Measurements from ENCODE around the gene CDK5R1.

Gene CDK5R1

DNA sequence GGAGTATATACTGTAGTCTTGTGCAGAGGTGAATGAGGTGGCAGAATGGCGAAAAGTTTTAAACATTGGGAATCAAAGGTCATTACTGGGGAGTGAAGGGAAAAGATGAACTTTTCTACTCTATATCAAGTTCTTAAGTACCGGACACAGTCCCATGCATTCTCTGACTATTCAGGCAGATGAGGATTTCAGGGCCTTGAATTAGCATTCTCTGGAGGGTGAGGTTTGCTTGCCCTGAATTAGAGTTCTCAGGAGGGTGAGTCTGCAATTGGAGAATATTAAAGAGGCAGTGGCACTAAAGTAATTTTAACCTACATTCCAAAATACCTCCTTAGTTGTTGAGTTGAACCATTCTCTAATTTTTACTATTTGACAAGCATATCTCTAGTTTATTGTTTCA lies 33.4 kb upstream of the CDK5R1 start:
- Histone ChIP-seq H3K27me3 (ENCODE audit: insufficient read depth, low read depth) (no peaks in the 10 kb centered on the region), H3K4me3 (IDR thresholded peaks at IDR 0.05; ENCODE audit: insufficient read depth, low read depth, low read length) (no peak overlapping the region), H3K36me3 (ENCODE audit: insufficient read depth) (peaks cover 69% of the 10 kb centered on the region; the same call in 1 of the 2 replicates), H2AFZ (ENCODE audit: low read depth) (no peak overlapping the region), H4K20me1 (ENCODE audit: insufficient read depth) (peaks cover 23% of the 10 kb centered on the region), H3K4me2 (no peak overlapping the region), H3K4me1 (ENCODE audit: low read depth, poor library complexity, severe bottlenecking) (peaks cover 37% of the 10 kb centered on the region), H3K79me2 (ENCODE audit: insufficient read depth, low read depth) (peaks cover 98% of the 10 kb centered on the region), H3K27ac (no peak overlapping the region), H3K9ac (no peak overlapping the region)
- TF ChIP-seq, protein P1, sequence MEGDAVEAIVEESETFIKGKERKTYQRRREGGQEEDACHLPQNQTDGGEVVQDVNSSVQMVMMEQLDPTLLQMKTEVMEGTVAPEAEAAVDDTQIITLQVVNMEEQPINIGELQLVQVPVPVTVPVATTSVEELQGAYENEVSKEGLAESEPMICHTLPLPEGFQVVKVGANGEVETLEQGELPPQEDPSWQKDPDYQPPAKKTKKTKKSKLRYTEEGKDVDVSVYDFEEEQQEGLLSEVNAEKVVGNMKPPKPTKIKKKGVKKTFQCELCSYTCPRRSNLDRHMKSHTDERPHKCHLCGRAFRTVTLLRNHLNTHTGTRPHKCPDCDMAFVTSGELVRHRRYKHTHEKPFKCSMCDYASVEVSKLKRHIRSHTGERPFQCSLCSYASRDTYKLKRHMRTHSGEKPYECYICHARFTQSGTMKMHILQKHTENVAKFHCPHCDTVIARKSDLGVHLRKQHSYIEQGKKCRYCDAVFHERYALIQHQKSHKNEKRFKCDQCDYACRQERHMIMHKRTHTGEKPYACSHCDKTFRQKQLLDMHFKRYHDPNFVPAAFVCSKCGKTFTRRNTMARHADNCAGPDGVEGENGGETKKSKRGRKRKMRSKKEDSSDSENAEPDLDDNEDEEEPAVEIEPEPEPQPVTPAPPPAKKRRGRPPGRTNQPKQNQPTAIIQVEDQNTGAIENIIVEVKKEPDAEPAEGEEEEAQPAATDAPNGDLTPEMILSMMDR (conservative IDR thresholded peaks at IDR 0.05; ENCODE audit: low read depth, low read length) = no peak

DNA sequence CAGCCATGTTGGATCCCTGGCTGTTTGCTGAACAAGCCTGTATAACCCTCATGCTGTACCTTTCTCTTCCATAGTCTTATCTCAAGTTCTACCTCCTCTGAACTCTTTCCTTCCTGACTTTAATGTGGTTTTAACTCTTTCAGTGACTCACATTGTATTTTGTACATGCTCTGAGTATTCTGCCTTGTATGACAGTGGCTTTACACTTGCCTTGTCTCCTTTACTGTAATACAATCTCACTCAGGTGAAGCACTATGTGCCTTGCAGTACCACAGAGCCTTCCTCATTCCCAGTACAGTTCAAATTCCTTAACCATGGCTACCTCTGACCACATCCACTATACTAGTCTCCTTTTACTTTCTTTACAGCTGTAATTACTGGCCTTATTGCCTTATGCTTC lies 28.4 kb upstream of the CDK5R1 start:
- no peak overlapping the region for H3K27ac ChIP-seq
- peaks cover 58% of the 10 kb centered on the region; the same call in 1 of the 2 replicates for H3K36me3 ChIP-seq (ENCODE audit: insufficient read depth)
- H3K79me2 ChIP-seq (ENCODE audit: insufficient read depth, low read depth) = peaks cover 93% of the 10 kb centered on the region

DNA sequence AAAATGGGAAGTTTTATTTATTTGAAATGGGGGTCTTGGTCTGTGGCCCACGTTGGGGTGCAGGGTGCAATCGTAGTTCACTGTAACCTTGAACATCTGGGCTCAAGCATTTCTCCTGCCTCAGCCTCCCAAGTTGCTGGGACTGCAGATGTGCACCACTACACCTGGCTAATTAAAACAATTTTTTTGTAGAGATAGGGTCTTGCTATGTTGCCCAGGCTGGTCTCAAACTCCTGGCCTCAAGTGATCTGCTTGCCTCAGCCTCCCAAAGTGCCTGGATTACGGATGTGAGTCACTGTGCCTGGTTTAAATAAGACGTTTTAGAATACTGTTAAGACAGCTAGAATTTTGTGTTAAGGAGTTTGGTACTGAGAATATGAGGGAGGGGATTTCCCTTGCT lies 26.7 kb upstream of the CDK5R1 start:
- Histone ChIP-seq H3K79me2 (ENCODE audit: insufficient read depth, low read depth) (peaks cover 84% of the 10 kb centered on the region), H3K9ac (no peak overlapping the region), H3K27ac (no peak overlapping the region), H2AFZ (ENCODE audit: low read depth) (no peak overlapping the region), H4K20me1 (ENCODE audit: insufficient read depth) (peaks cover 49% of the 10 kb centered on the region), H3K4me1 (ENCODE audit: low read depth, poor library complexity, severe bottlenecking) (peaks cover 44% of the 10 kb centered on the region), H3K36me3 (ENCODE audit: insufficient read depth) (peaks cover 59% of the 10 kb centered on the region; the same call in 1 of the 2 replicates), H3K4me2 (no peak overlapping the region), H3K4me3 (IDR thresholded peaks at IDR 0.05; ENCODE audit: insufficient read depth, low read depth, low read length) (no peak overlapping the region), H3K27me3 (ENCODE audit: insufficient read depth, low read depth) (no peaks in the 10 kb centered on the region)
- TF ChIP-seq, protein P1 (conservative IDR thresholded peaks at IDR 0.05; ENCODE audit: low read depth, low read length) = no peak

More for the DNA sequence above, 28.4 kb upstream of the CDK5R1 start:
- H3K4me3 ChIP-seq (IDR thresholded peaks at IDR 0.05; ENCODE audit: insufficient read depth, low read depth, low read length) = no peak overlapping the region
- H2AFZ ChIP-seq (ENCODE audit: low read depth) = no peak overlapping the region
- H4K20me1 ChIP-seq (ENCODE audit: insufficient read depth) = peaks cover 43% of the 10 kb centered on the region
- peaks cover 46% of the 10 kb centered on the region for H3K4me1 ChIP-seq (ENCODE audit: low read depth, poor library complexity, severe bottlenecking)
- no peaks in the 10 kb centered on the region for H3K27me3 ChIP-seq (ENCODE audit: insufficient read depth, low read depth)
- no peak overlapping the region for H3K9ac ChIP-seq
- TF ChIP-seq, protein P1 (conservative IDR thresholded peaks at IDR 0.05; ENCODE audit: low read depth, low read length) = no peak
- H3K4me2 ChIP-seq = no peak overlapping the region

DNA sequence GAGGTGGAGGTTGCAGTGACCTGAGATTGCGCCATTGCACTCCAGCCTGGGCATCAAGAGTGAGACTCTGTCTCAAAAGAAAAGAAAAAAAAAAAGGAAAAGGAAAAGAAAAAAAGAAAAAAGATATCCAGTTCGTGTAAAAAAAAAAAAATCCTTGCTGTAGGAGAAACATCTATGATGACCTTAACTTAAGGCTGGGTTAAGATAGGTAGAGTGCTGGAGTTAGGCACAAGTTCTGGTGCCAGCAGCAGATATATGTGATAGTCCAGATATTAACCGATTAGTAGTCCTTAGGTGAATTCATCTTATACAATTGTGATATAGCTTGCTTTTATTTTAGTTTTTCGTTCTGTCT lies 25.3 kb upstream of the CDK5R1 start:
- TF ChIP-seq, protein P1 (conservative IDR thresholded peaks at IDR 0.05; ENCODE audit: low read depth, low read length) = no peak
- Histone ChIP-seq H3K27ac (peak overlapping the region; percentile 4; the same call in 1 of the 2 replicates), H3K4me1 (ENCODE audit: low read depth, poor library complexity, severe bottlenecking) (peaks cover 32% of the 10 kb centered on the region), H3K79me2 (ENCODE audit: insufficient read depth, low read depth) (peaks cover 77% of the 10 kb centered on the region), H2AFZ (ENCODE audit: low read depth) (no peak overlapping the region), H3K4me2 (no peak overlapping the region), H3K27me3 (ENCODE audit: insufficient read depth, low read depth) (no peaks in the 10 kb centered on the region), H3K36me3 (ENCODE audit: insufficient read depth) (peaks cover 52% of the 10 kb centered on the region; the same call in 1 of the 2 replicates), H3K9ac (no peak overlapping the region), H4K20me1 (ENCODE audit: insufficient read depth) (peaks cover 49% of the 10 kb centered on the region), H3K4me3 (IDR thresholded peaks at IDR 0.05; ENCODE audit: insufficient read depth, low read depth, low read length) (no peak overlapping the region)
